Ovary (tissue), 9 donors: Measurements from ENCODE around the gene ARHGAP28. TPM values are rescaled to one million over a fixed set of nuclear protein-coding genes. Genes with fewer than 3 reads are reported as not detected.

ENCODE experiments used
- DNase-seq, 5 donors: peaks; one replicate each; pipeline ENCODE4 v3.0.0-alpha.2; 2019 to 2020
- H3K27ac ChIP-seq, 2 donors: fragments of 200-600 bp; one replicate each; pipeline versions ENCODE4 v1.5.1 to v1.8.0; 2019 to 2022
- H3K27me3 ChIP-seq: fragments of 200-600 bp; one replicate; pipeline ENCODE4 v1.8.0; 2022
- H3K36me3 ChIP-seq: fragments of 200-600 bp; sonication (generic); one replicate; pipeline ENCODE4 v1.5.1; 2019
- H3K4me1 ChIP-seq: one replicate; pipeline ENCODE4 v1.8.1; 2013; ENCODE audit warnings: mild to moderate bottlenecking, moderate library complexity; ENCODE audit not compliant: insufficient read depth
- H3K4me3 ChIP-seq: fragments of 200-600 bp; sonication (generic); one replicate; pipeline ENCODE4 v1.5.1; 2017
- H3K9me3 ChIP-seq, 2 donors: fragments of 200-600 bp in 1 of 2; sonication (generic) in 1 of 2; one replicate each; pipeline versions ENCODE4 v1.5.1 to v1.8.1; 2013 to 2019; ENCODE audit warnings: mild to moderate bottlenecking in 1 of 2, moderate library complexity in 1 of 2
- CTCF ChIP-seq, 3 donors: fragments of 450-650 bp in 2 of 3; fragments of 200-600 bp in 1 of 3; IDR thresholded peaks; one replicate each; pipeline versions ENCODE4 v1.5.1 to v1.8.0; 2016 to 2022; ENCODE audit warnings: antibody characterized with exemption in 3 of 3, mild to moderate bottlenecking in 1 of 3
- EP300 ChIP-seq: sonication (generic); formaldehyde crosslinking; IDR thresholded peaks from one replicate; pipeline ENCODE4 v1.6.1; 2017; ENCODE audit warnings: antibody characterized with exemption
- POLR2A ChIP-seq: fragments of 450-650 bp; IDR thresholded peaks from one replicate; pipeline ENCODE4 v1.6.1; 2017; ENCODE audit warnings: antibody characterized with exemption, mild to moderate bottlenecking, moderate library complexity
- WGBS, 3 donors: extraction: QIAGEN DNeasy Blood & Tissue Kit in 1 of 3; methylation state at CpG; one replicate each; pipeline versions ENCODE4 v1.1.5 to v1.1.7; 2013 to 2017; 5-methylcytosine and 5-hydroxymethylcytosine counted together
- intact Hi-C, 4 donors: fragments of 100-400 bp; cut with DNase I; formaldehyde crosslinking; loops; one replicate each; pipeline versions ENCODE4 v1.11.0 to v1.15.1; 2022 to 2023
- polyA plus RNA-seq, 2 donors: library from polyadenylated mRNA; stranded (reverse); fragments of 200-250 nt in 1 of 2; fragments of 350-450 nt in 1 of 2; fragmentation: Illumina TruSeq in 1 of 2; extraction: RNeasy Lipid Tissue Mini Kit (QIAGEN cat#74804) in 1 of 2; gene quantifications; one replicate each; pipeline ENCODE4 v1.2.3, GENCODE V29; 2013 to 2014
- total RNA-seq, 7 donors: library from RNA; depleted of rRNA in 2 of 7; stranded (reverse); fragments of >200 nt in 2 of 7; fragmentation: NEBNext Ultra II Directional in 3 of 7; extraction: Animal tissue kit (Norgen Biotek cat#: 25700) in 3 of 7; gene quantifications; one replicate each; pipeline versions ENCODE4 v1.1.0 to v1.2.4, GENCODE V29; 2016 to 2023
- donor health status: DM: no; HTN: no; CAD: no; lungs with moderate emphysema.
- donor health status: DM: no; HTN: no; CAD: no.
- donor health status: Bipolar disorder and iron deficiency.
- donor health status: DM: yes; HTN: yes; CAD: no.
- donor health status: DM: no; HTN: no; CAD: no.
- donor health status: DM: yes; HTN: yes; CAD: no.

Gene ARHGAP28
- total and polyA plus RNA-seq, 9 donors, result 5.9 to 28.7 (median 16.9) TPM

GRCh38 chr18:6854811-6855210 is 125.3 kb downstream of the ARHGAP28 start:
- Histone ChIP-seq H3K36me3 (no peaks in the 10 kb centered on the region), H3K4me3 (no peak overlapping the region), H3K27me3 (no peaks in the 10 kb centered on the region), H3K9me3 (no peaks in the 10 kb centered on the region), H3K4me1 (peaks cover 3% of the 10 kb centered on the region), H3K27ac (no peak overlapping the region)
- 94 to 97% (median 96%) methylated on average over 7 of the region's 7 CpGs for WGBS, 3 donors
- DNase-seq, result no peak
- no peak for TF ChIP-seq CTCF (IDR thresholded peaks at IDR 0.05)
- TF ChIP-seq POLR2A, result no peak
- TF ChIP-seq EP300, result no peak
- intact Hi-C loops, result no loop called here

DNA sequence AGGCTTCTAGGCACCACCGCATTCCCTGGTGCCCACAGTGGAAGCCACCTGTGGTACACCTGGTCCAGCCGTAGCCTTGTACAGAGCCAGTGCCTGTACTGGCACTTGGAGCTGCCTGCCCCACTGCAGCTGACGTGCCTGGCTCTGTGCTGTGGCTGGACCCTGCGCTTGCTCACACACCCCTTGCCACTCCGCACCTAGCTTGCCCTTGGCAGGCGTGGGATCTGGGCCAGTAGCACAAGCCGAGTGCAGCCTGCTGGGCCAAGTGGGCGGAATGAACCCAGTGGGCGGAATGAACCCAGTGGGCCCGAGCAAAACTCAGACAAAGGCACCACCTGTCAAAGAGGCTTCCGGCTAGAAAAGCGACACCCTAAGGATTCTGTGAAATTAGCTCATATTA is 126.3 kb downstream of the ARHGAP28 start:
- H3K9me3 ChIP-seq, result no peaks in the 10 kb centered on the region
- no peaks in the 10 kb centered on the region for H3K27me3 ChIP-seq
- intact Hi-C loops, result no loop called here
- WGBS, 3 donors, result 90 to 94% (median 91%) methylated on average over 12 of the region's 12 CpGs
- H3K4me3 ChIP-seq, result no peak overlapping the region
- TF ChIP-seq EP300 (no peak), CTCF (IDR thresholded peaks at IDR 0.05) (no peak), POLR2A (no peak)
- H3K4me1 ChIP-seq, result peaks cover 3% of the 10 kb centered on the region
- no peak overlapping the region for H3K27ac ChIP-seq
- no peaks in the 10 kb centered on the region for H3K36me3 ChIP-seq
- DNase-seq, result no peak

DNA sequence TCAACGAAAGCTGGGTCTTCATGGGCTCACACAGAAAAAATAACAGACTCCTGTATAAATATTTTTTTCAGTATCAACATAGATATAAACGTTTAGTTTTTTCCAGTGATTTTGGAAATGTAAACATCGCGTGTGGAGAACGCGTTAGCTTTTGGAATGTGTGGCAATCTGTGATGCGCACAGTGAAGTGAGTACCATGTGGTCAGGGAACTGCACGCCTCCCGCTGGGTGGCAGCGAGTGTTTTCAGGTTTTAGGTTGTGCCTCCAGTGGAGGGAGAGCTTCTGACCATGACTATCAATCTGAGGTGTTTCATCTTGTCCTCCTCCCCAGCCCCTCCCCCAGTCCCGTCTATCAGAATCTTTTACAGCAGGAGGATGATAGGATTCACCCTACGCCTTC is 127.8 kb downstream of the ARHGAP28 start:
- H3K36me3 ChIP-seq, result no peaks in the 10 kb centered on the region
- H3K4me1 ChIP-seq, result peaks cover 3% of the 10 kb centered on the region
- WGBS, 3 donors, result 41 to 69% (median 56%) methylated on average over 12 of the region's 12 CpGs
- no peaks in the 10 kb centered on the region for H3K9me3 ChIP-seq
- no peak for DNase-seq
- H3K27ac ChIP-seq, result no peak overlapping the region
- intact Hi-C loops, result no loop called here
- no peak overlapping the region for H3K4me3 ChIP-seq
- no peaks in the 10 kb centered on the region for H3K27me3 ChIP-seq
- no peak for TF ChIP-seq POLR2A
- TF ChIP-seq CTCF (IDR thresholded peaks at IDR 0.05), result no peak
- no peak for TF ChIP-seq EP300

- Histone ChIP-seq H3K27ac (no peak overlapping the region), H3K9me3 (no peaks in the 10 kb centered on the region), H3K27me3 (no peaks in the 10 kb centered on the region), H3K4me3 (no peak overlapping the region), H3K4me1 (peaks cover 3% of the 10 kb centered on the region), H3K36me3 (no peaks in the 10 kb centered on the region)
- no peak for DNase-seq
- 95 to 97% (median 95%) methylated on average over 4 of the region's 4 CpGs for WGBS, 3 donors
- intact Hi-C loops, result no loop called here
- TF ChIP-seq POLR2A, result no peak
Measured at GRCh38 chr18:6859676-6860422, 130.3 kb downstream of the ARHGAP28 start.

GRCh38 chr18:6860804-6861448 is 131.4 kb downstream of the ARHGAP28 start:
- H3K9me3 ChIP-seq, result no peaks in the 10 kb centered on the region
- WGBS, 3 donors, result 92 to 99% (median 93%) methylated on average over 4 of the region's 4 CpGs
- no peaks in the 10 kb centered on the region for H3K36me3 ChIP-seq
- H3K4me1 ChIP-seq, result peaks cover 3% of the 10 kb centered on the region
- no peak overlapping the region for H3K4me3 ChIP-seq
- intact Hi-C loops, result no loop called here
- H3K27ac ChIP-seq, result no peak overlapping the region
- no peaks in the 10 kb centered on the region for H3K27me3 ChIP-seq
- DNase-seq, result no peak
- TF ChIP-seq CTCF (IDR thresholded peaks at IDR 0.05), result no peak
- TF ChIP-seq EP300, result no peak
- no peak for TF ChIP-seq POLR2A
